ENCODE data around the gene DNAJB13.

GRCh38 chr11:74005721-74006517 is 55.1 kb downstream of the DNAJB13 start:
- TF ChIP-seq, protein P1, sequence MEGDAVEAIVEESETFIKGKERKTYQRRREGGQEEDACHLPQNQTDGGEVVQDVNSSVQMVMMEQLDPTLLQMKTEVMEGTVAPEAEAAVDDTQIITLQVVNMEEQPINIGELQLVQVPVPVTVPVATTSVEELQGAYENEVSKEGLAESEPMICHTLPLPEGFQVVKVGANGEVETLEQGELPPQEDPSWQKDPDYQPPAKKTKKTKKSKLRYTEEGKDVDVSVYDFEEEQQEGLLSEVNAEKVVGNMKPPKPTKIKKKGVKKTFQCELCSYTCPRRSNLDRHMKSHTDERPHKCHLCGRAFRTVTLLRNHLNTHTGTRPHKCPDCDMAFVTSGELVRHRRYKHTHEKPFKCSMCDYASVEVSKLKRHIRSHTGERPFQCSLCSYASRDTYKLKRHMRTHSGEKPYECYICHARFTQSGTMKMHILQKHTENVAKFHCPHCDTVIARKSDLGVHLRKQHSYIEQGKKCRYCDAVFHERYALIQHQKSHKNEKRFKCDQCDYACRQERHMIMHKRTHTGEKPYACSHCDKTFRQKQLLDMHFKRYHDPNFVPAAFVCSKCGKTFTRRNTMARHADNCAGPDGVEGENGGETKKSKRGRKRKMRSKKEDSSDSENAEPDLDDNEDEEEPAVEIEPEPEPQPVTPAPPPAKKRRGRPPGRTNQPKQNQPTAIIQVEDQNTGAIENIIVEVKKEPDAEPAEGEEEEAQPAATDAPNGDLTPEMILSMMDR (IDR thresholded peaks at IDR 0.05): no peak
- TF ChIP-seq POLR2A (IDR thresholded peaks at IDR 0.05): no peak
